ENCODE results near the gene GNG4. TPM values are rescaled to one million over a fixed set of nuclear protein-coding genes. Genes with fewer than 3 reads are reported as not detected.

GNG4 gene
- total and polyA plus RNA-seq, 9 of the 15 experiments (the other 6 are each of a cell fraction or from before 2014, with no cell fraction given), result 0.06 to 0.58 (median 0.08) TPM; not detected in 4

- H3K27ac ChIP-seq (ENCODE audit: extremely low read depth, low read depth, low read length), result no peak overlapping the region
- H3K9me3 ChIP-seq (replicated peaks; ENCODE audit: control insufficient read depth, insufficient read depth, low read depth, low read length), result peaks cover 6% of the 10 kb centered on the region; the same call in 1 of the 2 replicates
- intact Hi-C loops (cut with micrococcal nuclease) (no loop called here), in situ Hi-C loops (cut with MboI) (no loop called here)
- no peak for TF ChIP-seq ZNF740 (CRISPR knock-in tag; IDR thresholded peaks at IDR 0.05)
- no peak for TF ChIP-seq ZNF740 (tag; IDR thresholded peaks at IDR 0.05)
- no peak for TF ChIP-seq ZNF76 (CRISPR knock-in tag; IDR thresholded peaks at IDR 0.05; ENCODE audit: borderline replicate concordance)
- no peak for TF ChIP-seq ELF2 (CRISPR knock-in tag; IDR thresholded peaks at IDR 0.05)
- TF ChIP-seq ETV6 (IDR thresholded peaks at IDR 0.05; ENCODE audit: borderline replicate concordance in 1 of 2, low read depth in 2 of 2, low read length in 1 of 2), result no peak
- no peak for TF ChIP-seq ETV6 (CRISPR knock-in tag; IDR thresholded peaks at IDR 0.05; ENCODE audit: borderline replicate concordance)
- H3K9ac ChIP-seq (ENCODE audit: insufficient read depth in 1 of 2, low read depth in 2 of 2, low read length in 2 of 2), result no peak overlapping the region
- CTCF ChIA-PET (ENCODE audit: low intra/inter-chr PET ratio), result no interaction called here
- no peaks in the 10 kb centered on the region for H3K79me2 ChIP-seq (ENCODE audit: control insufficient read depth, insufficient read depth, low read length)
- no peaks in the 10 kb centered on the region for H3K4me1 ChIP-seq (replicated peaks in 1 of 2; ENCODE audit: control insufficient read depth in 2 of 2, insufficient read depth in 2 of 2, low read length in 2 of 2)
- under 1% methylated on average over 7 of the region's 7 CpGs for WGBS (ENCODE audit: insufficient coverage, low coverage, missing lambda C conversion rate)
- H4K20me1 ChIP-seq (replicated peaks; ENCODE audit: control insufficient read depth, insufficient read depth, low read length), result no peaks in the 10 kb centered on the region
- BruUV-seq (replicated peaks), result no TSS peak
- DNase-seq (ENCODE audit: extremely low read depth in 1 of 4, low spot score in 3 of 4), result no peak
- no peak for ATAC-seq
- no peak for FAIRE-seq
- POLR2A ChIA-PET, result interaction anchor here (0.7 kb wide), 1 partner anchor 169 kb away, joined by 4 read pairs; no protein-coding TSS in a partner anchor
- no peak overlapping the region for H3K4me3 ChIP-seq
- H3K9me1 ChIP-seq (ENCODE audit: control insufficient read depth, insufficient read depth, low read length), result no peaks in the 10 kb centered on the region
- H3K36me3 ChIP-seq (ENCODE audit: control insufficient read depth, insufficient read depth, low read length), result no peaks in the 10 kb centered on the region
- no peak overlapping the region for H2AFZ ChIP-seq (ENCODE audit: low read depth, low read length)
- H3K27me3 ChIP-seq (ENCODE audit: control insufficient read depth in 2 of 2, insufficient read depth in 2 of 2, low read length in 2 of 2), result peaks cover 0 to 4% of the 10 kb centered on the region in 2 experiments; a peak in 2 of 5 replicates
- no peak overlapping the region for H3K4me2 ChIP-seq (ENCODE audit: insufficient read depth, low read length)
Measured at GRCh38 chr1:235673981-235674380, 24.4 kb upstream of the GNG4 start.

All from K562 (cell line).